ENCODE measurements around the gene DCK.

DCK gene

DNA sequence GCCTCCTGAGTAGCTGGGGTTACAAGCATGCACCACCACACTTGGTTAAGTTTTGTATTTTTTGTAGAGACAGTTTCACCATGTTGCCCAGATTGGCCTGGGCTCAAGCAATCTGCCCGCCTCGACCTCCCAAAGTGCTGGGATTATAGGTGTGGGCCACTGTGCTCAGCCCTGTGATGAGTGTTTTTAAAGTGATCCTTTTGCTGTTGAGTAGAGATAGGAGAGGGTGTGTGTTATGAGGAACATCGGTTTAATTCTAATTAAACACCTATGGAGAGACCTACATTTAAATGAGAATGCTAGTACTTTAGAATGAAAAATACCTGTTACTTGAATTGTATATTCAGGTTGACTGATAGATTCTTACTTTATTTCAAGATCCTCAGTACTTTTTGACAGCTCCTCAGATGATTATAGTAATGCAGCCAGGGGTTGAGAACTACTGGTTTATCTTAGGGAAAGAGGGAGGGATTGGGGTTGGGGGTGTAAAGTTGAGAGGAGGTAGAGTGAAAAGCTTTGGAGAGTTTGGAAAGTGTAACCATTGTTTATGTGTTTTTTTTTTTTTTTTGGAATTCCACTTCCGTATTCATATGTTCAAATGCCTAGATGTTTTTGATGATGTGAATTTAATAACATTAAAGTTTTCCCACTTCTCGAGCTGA, 36.8 kb upstream of the DCK start:
- POLR2A ChIA-PET: no interaction called here
- CTCF ChIA-PET: no interaction called here
- TF ChIP-seq ZNF384 (IDR thresholded peaks at IDR 0.05) (no peak), TARDBP (IDR thresholded peaks at IDR 0.05) (no peak)
- no peak for DNase-seq (ENCODE audit: extremely low spot score)

DNA sequence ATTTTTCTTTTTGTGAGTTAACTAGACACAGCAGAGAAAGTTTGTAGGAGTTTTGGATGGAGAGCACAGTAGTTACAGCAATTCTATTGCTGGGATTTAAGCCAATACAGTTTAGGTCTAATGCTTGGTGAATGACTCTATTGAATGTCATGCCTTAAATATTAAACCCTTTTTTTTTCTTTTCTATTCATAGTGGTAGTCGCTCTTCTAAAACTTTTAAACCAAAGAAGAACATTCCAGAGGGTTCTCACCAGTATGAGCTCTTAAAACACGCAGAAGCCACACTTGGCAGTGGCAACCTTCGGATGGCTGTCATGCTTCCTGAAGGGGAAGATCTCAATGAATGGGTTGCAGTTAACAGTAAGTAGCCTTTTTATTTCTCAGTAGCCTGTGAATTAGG, 34.8 kb upstream of the DCK start:
- CTCF ChIA-PET: interaction anchor here (0.6 kb wide), 1 partner anchor 14 kb away, joined by 3 read pairs; no protein-coding TSS in a partner anchor
- DNase-seq (ENCODE audit: extremely low spot score): no peak
- POLR2A ChIA-PET: no interaction called here
- TF ChIP-seq L3MBTL2 (conservative IDR thresholded peaks at IDR 0.05): no peak
- TF ChIP-seq ZNF384 (IDR thresholded peaks at IDR 0.05): no peak
- TF ChIP-seq, protein P1, sequence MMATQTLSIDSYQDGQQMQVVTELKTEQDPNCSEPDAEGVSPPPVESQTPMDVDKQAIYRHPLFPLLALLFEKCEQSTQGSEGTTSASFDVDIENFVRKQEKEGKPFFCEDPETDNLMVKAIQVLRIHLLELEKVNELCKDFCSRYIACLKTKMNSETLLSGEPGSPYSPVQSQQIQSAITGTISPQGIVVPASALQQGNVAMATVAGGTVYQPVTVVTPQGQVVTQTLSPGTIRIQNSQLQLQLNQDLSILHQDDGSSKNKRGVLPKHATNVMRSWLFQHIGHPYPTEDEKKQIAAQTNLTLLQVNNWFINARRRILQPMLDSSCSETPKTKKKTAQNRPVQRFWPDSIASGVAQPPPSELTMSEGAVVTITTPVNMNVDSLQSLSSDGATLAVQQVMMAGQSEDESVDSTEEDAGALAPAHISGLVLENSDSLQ (IDR thresholded peaks at IDR 0.05): no peak

DNA sequence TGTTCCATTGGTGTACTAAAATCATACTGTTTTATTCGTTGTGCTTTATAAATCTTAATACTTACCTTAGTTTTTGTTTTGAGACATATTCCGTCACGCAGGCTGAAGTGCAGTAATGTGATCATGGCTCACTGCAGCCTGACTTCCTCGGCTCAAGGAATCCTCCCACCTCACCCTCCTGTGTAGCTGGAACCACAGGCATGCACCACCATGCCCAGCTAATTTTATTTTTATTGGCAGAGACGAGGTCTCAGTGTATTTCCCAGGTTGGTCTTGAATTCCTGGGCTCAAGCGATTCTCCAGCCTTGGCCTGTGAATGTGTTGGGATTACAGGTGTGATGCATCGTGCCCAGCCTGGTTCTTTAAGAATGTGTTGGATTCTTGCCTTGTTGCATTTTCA, 24.4 kb upstream of the DCK start:
- no peak for DNase-seq (ENCODE audit: extremely low spot score)
- CTCF ChIA-PET: no interaction called here
- POLR2A ChIA-PET: no interaction called here
- TF ChIP-seq TARDBP (IDR thresholded peaks at IDR 0.05) (no peak), SUZ12 (IDR thresholded peaks at IDR 0.05) (no peak), L3MBTL2 (conservative IDR thresholded peaks at IDR 0.05) (no peak), BHLHE40 (IDR thresholded peaks at IDR 0.05; ENCODE audit: borderline replicate concordance) (no peak), CTBP1 (IDR thresholded peaks at IDR 0.05; ENCODE audit: borderline replicate concordance) (no peak)

DNA sequence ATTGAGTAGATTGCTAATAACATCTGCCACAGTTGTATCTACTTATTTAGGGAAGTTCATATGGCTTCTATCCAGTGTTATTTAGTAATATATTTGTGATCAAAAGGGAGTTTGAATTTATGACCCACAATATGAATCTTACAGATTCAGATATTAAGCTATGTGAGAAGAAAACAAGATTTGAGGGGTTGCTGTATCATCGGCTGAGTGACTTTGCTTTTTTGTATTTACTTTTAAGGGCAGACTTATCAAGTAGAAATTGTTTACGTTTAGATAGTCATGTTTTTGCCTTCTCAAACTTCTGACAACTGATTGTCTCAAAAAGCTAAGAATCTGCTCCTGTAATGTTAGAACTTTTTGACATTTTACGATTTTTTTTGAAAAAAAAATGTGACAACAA, 17.2 kb upstream of the DCK start:
- no peak for DNase-seq (ENCODE audit: extremely low spot score)
- TF ChIP-seq NFRKB (IDR thresholded peaks at IDR 0.05) (no peak), ARNT (IDR thresholded peaks at IDR 0.05) (no peak), BHLHE40 (IDR thresholded peaks at IDR 0.05; ENCODE audit: borderline replicate concordance) (no peak)
- POLR2A ChIA-PET: no interaction called here
- CTCF ChIA-PET: no interaction called here

DNA sequence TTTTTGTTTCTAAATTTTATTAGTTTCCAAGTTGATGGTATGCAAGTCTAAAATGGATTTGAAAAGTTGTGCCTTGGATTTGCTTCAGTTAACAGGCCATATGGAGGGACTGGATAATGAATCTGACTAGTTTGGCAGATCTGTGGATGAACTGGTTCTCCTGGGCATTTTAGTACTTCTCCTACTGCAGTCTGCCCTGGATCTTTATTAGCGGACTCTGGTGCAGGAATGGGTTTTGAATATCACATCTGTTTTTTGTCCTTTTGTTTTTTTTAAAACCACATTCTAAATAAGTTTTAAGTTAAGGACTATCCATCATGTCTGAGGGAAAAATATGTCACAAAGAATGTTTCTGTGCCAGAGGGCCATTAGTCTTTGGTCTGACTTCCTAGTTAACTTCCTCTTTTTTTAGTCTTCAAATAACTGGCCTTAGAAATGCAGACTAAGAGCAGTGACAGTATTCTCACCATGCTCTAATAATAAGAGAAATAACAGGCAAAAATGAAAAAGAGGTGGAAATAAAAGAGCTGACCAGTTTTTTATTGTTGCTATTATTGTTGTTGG, 13.9 kb upstream of the DCK start:
- ChIA-PET CTCF (no interaction called here), POLR2A (no interaction called here)
- TF ChIP-seq SUZ12 (IDR thresholded peaks at IDR 0.05) (no peak), FOXM1 (IDR thresholded peaks at IDR 0.05; ENCODE audit: borderline replicate concordance) (no peak), ZNF384 (IDR thresholded peaks at IDR 0.05) (no peak), FOXK2 (IDR thresholded peaks at IDR 0.05) (no peak)
- DNase-seq (ENCODE audit: extremely low spot score): no peak

DNA sequence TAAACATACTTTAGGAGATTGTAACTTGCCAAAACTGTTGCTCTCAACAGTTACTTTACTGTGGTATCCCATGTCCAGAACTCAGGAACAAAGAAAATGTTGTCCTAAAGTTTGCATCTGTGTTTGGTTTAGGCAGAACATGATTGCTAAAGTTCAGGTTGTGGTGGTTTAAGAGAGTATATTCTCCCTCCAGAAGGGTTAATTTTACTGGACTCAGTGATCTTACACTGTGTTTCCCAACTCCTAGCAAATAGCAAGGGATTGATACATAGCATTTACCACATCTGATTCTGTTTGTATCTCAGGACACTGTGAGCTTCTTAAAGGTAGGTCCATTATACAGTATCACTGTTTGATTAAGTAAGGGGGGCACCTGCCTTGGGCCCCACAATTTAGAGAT, 13.3 kb upstream of the DCK start:
- no peak for DNase-seq (ENCODE audit: extremely low spot score)
- TF ChIP-seq ZNF384 (IDR thresholded peaks at IDR 0.05) (no peak), ARNT (IDR thresholded peaks at IDR 0.05) (no peak), FOXA1 (IDR thresholded peaks at IDR 0.05) (no peak), LEF1 (IDR thresholded peaks at IDR 0.05; ENCODE audit: borderline replicate concordance) (no peak), TARDBP (IDR thresholded peaks at IDR 0.05) (no peak), FOXK2 (IDR thresholded peaks at IDR 0.05) (no peak)
- POLR2A ChIA-PET: no interaction called here
- CTCF ChIA-PET: no interaction called here

DNA sequence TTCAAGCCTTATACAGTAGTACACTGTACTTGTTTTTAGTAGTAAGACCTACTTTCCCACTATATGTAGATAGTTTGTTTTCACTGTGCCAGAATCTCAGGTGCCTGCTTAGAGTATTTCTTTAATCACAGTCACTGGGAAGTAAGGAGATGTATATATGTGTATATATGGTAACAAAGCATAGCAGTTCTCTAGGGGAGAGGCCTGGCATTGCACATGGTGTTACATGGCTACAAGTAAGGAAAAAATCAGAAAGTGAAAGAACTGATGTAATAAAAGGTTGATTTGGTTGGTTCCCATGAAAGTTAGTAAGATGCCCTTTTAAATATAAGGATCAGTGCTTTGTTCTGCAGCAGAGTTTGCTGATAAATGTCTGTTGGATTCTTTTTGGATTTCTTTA, 9.3 kb upstream of the DCK start:
- CTCF ChIA-PET: no interaction called here
- POLR2A ChIA-PET: no interaction called here
- TF ChIP-seq FOXA1 (IDR thresholded peaks at IDR 0.05) (no peak), FOXM1 (IDR thresholded peaks at IDR 0.05; ENCODE audit: borderline replicate concordance) (no peak), FOXK2 (IDR thresholded peaks at IDR 0.05) (no peak), LEF1 (IDR thresholded peaks at IDR 0.05; ENCODE audit: borderline replicate concordance) (no peak), ELF4 (IDR thresholded peaks at IDR 0.05) (no peak), BHLHE40 (IDR thresholded peaks at IDR 0.05; ENCODE audit: borderline replicate concordance) (no peak), L3MBTL2 (conservative IDR thresholded peaks at IDR 0.05) (no peak), NFRKB (IDR thresholded peaks at IDR 0.05) (no peak), ZNF384 (IDR thresholded peaks at IDR 0.05) (no peak), SUZ12 (IDR thresholded peaks at IDR 0.05) (no peak), CTBP1 (IDR thresholded peaks at IDR 0.05; ENCODE audit: borderline replicate concordance) (no peak), HDGF (IDR thresholded peaks at IDR 0.05; ENCODE audit: borderline replicate concordance) (no peak), SP1 (IDR thresholded peaks at IDR 0.05) (no peak), TARDBP (IDR thresholded peaks at IDR 0.05) (no peak), ARNT (IDR thresholded peaks at IDR 0.05) (no peak)
- no peak for DNase-seq (ENCODE audit: extremely low spot score)

DNA sequence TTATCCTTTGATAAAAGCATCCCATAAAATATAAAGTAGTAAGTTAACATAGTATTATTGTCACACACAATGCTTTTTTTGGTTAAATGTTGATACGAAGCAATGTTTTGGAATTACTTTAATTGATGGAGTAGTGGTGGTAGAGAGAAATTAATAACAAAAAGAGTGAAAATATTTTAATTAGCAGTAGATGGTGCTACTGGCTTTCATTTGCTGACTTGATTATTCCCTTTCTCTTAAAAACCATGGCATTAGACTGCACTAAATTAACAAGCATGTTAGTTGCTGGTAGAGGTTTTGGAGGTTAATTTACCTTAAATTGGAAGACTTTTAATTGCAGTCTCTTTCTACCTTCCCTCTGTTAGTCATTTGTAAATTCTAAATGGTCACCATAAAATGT, 8.9 kb upstream of the DCK start:
- POLR2A ChIA-PET: no interaction called here
- no peak for DNase-seq (ENCODE audit: extremely low spot score)
- TF ChIP-seq TARDBP (IDR thresholded peaks at IDR 0.05): no peak
- TF ChIP-seq, protein P1 (IDR thresholded peaks at IDR 0.05): no peak
- no peak for TF ChIP-seq L3MBTL2 (conservative IDR thresholded peaks at IDR 0.05)
- TF ChIP-seq FOXK2 (IDR thresholded peaks at IDR 0.05): no peak
- TF ChIP-seq ARNT (IDR thresholded peaks at IDR 0.05): no peak
- TF ChIP-seq NFRKB (IDR thresholded peaks at IDR 0.05): no peak
- TF ChIP-seq FOXA1 (IDR thresholded peaks at IDR 0.05): no peak
- no peak for TF ChIP-seq BHLHE40 (IDR thresholded peaks at IDR 0.05; ENCODE audit: borderline replicate concordance)
- no peak for TF ChIP-seq FOXM1 (IDR thresholded peaks at IDR 0.05; ENCODE audit: borderline replicate concordance)
- TF ChIP-seq HDGF (IDR thresholded peaks at IDR 0.05; ENCODE audit: borderline replicate concordance): no peak
- TF ChIP-seq SUZ12 (IDR thresholded peaks at IDR 0.05): no peak
- TF ChIP-seq ELF4 (IDR thresholded peaks at IDR 0.05): no peak
- no peak for TF ChIP-seq ZNF384 (IDR thresholded peaks at IDR 0.05)
- no peak for TF ChIP-seq SP1 (IDR thresholded peaks at IDR 0.05)
- CTCF ChIA-PET: no interaction called here

Data from HEK293T (cell line).